Endothelial cell of umbilical vein (primary cell): Measurements from ENCODE around the gene NRARP. TPM values are rescaled to one million over a fixed set of nuclear protein-coding genes. Genes with fewer than 3 reads are reported as not detected.

Experiments
- BruUV-seq: library from RNA; stranded (reverse); fragments of 400-500 nt; replicated peaks from 2 replicates; lab custom pipeline; 2021; lab: Mats Ljungman, UMichigan
- CTCF ChIA-PET: fragments of 300-600, 350-600 bp; sonication (Branson Sonifier 250); formaldehyde crosslinking; loops from one replicate; lab custom pipeline; 2021; ENCODE audit warnings: antibody characterized with exemption, inconsistent platforms; lab: Charles Lee
- POLR2A ChIA-PET: fragments of 300-600, 350-600 bp; sonication (Branson Sonifier 250); formaldehyde crosslinking; loops from one replicate; lab custom pipeline; 2021; ENCODE audit warnings: antibody characterized with exemption, inconsistent platforms; lab: Charles Lee
- DNase-seq: peaks from one replicate; pipeline ENCODE4 v3.0.0-alpha.2; 2011; ENCODE audit warnings: low read depth, low spot score
- FAIRE-seq: peaks from 2 replicates; lab custom pipeline; 2011; peaks lifted over from hg19 to GRCh38; lab: Jason Lieb, UNC
- H2AFZ ChIP-seq: 2 replicates; pipeline ENCODE4 v1.6.0; 2012; ENCODE audit warnings: low read depth, low read length, control low read depth, inconsistent platforms
- H3K27ac ChIP-seq: 2 replicates; pipeline ENCODE4 v1.5.1; 2011; ENCODE audit warnings: low read depth, mild to moderate bottlenecking, control low read depth, low read length, moderate library complexity; ENCODE audit not compliant: insufficient read depth
- H3K27me3 ChIP-seq, 2 experiments: 2 replicates each; pipeline versions ENCODE4 v1.6.0 to v1.6.1; 2011; ENCODE audit warnings: low read length in 2 of 2, mixed read lengths in 1 of 2; ENCODE audit not compliant: control insufficient read depth in 2 of 2, insufficient read depth in 2 of 2
- H3K36me3 ChIP-seq, 2 experiments: 2 replicates in 1 of 2; 3 replicates in 1 of 2; pipeline ENCODE4 v1.5.1; 2011; ENCODE audit warnings: low read length in 2 of 2, mild to moderate bottlenecking in 1 of 2, moderate library complexity in 1 of 2; ENCODE audit not compliant: control insufficient read depth in 2 of 2, insufficient read depth in 2 of 2; ENCODE audit errors: extremely low read depth in 1 of 2
- H3K4me1 ChIP-seq: 3 replicates; pipeline ENCODE4 v1.5.1; 2011; ENCODE audit warnings: mild to moderate bottlenecking, low read length; ENCODE audit not compliant: control insufficient read depth, insufficient read depth; ENCODE audit errors: extremely low read depth
- H3K4me2 ChIP-seq: 2 replicates; pipeline ENCODE4 v1.6.1; 2011; ENCODE audit warnings: low read length, control low read depth, mixed read lengths; ENCODE audit not compliant: insufficient read depth
- H3K4me3 ChIP-seq, 3 experiments: fragments of 200-600 bp in 1 of 3; sonication (generic), shearing (Covaris generic) in 1 of 3; replicated peaks in 1 of 3; 2 replicates each; pipeline ENCODE4 v1.5.1; 2011 to 2016; ENCODE audit warnings: control low read depth in 3 of 3, low read length in 3 of 3, mild to moderate bottlenecking in 2 of 3, inconsistent platforms in 1 of 3, low read depth in 1 of 3, moderate library complexity in 1 of 3; ENCODE audit not compliant: insufficient read depth in 1 of 3
- H3K79me2 ChIP-seq: 2 replicates; pipeline ENCODE4 v1.6.0; 2012; ENCODE audit warnings: low read length, inconsistent platforms; ENCODE audit not compliant: control insufficient read depth, insufficient read depth
- H3K9ac ChIP-seq: replicated peaks from 2 replicates; pipeline ENCODE3; 2011; ENCODE audit warnings: low read length, control low read depth; ENCODE audit not compliant: insufficient read depth; ENCODE audit errors: extremely low read depth
- H3K9me1 ChIP-seq: replicated peaks from 3 replicates; pipeline ENCODE4 v1.6.0; 2011; ENCODE audit warnings: mild to moderate bottlenecking, low read length; ENCODE audit not compliant: control insufficient read depth, insufficient read depth; ENCODE audit errors: extremely low read depth
- H3K9me3 ChIP-seq: replicated peaks from 2 replicates; pipeline ENCODE4 v1.5.1; 2012; ENCODE audit warnings: low read length, inconsistent platforms; ENCODE audit not compliant: control insufficient read depth, insufficient read depth
- H4K20me1 ChIP-seq: replicated peaks from 2 replicates; pipeline ENCODE3; 2011; ENCODE audit warnings: mild to moderate bottlenecking, low read length; ENCODE audit not compliant: control insufficient read depth, insufficient read depth; ENCODE audit errors: extremely low read depth
- EZH2 ChIP-seq: IDR thresholded peaks from 2 replicates; pipeline ENCODE4 v1.6.1; 2012; ENCODE audit warnings: borderline replicate concordance, low read depth, mild to moderate bottlenecking, moderate library complexity, low read length, inconsistent platforms; ENCODE audit not compliant: severe bottlenecking
- FOS ChIP-seq: IDR thresholded peaks from 2 replicates; pipeline ENCODE4 v1.6.1; 2011; ENCODE audit warnings: mild to moderate bottlenecking, low read length, moderate library complexity, borderline replicate concordance; ENCODE audit not compliant: insufficient read depth
- GATA2 ChIP-seq: IDR thresholded peaks from 2 replicates; pipeline ENCODE4 v1.7.0; 2011; ENCODE audit warnings: low read depth, mild to moderate bottlenecking, moderate library complexity, mixed read lengths, low read length; ENCODE audit not compliant: insufficient read length, insufficient read depth
- JUN ChIP-seq: IDR thresholded peaks from 2 replicates; pipeline ENCODE4 v1.6.1; 2011; ENCODE audit warnings: borderline replicate concordance, low read depth; ENCODE audit not compliant: insufficient read length, insufficient read depth
- MYC ChIP-seq: IDR thresholded peaks from one replicate; pipeline ENCODE4 v1.6.1; 2011; ENCODE audit warnings: mild to moderate bottlenecking, low read depth, low read length
- POLR2A ChIP-seq: IDR thresholded peaks from 2 replicates; pipeline ENCODE4 v1.6.1; 2012; ENCODE audit warnings: low read depth, mild to moderate bottlenecking, control low read depth, low read length
- POLR2AphosphoS5 ChIP-seq: IDR thresholded peaks from 2 replicates; pipeline ENCODE4 v1.6.1; 2012; ENCODE audit warnings: low read depth, mild to moderate bottlenecking, control low read depth, low read length, moderate library complexity; ENCODE audit not compliant: insufficient read depth
- dilution Hi-C: fragments of 300-500 bp; cut with MboI; formaldehyde crosslinking; loops from one replicate; pipeline ENCODE4 v1.15.0; 2019; ENCODE audit warnings: low sequenced_read_pairs; ENCODE audit not compliant: extremely low pct_ligation_motif_present
- intact Hi-C: fragments of 100-400 bp; cut with micrococcal nuclease; formaldehyde crosslinking; loops from one replicate; pipeline ENCODE4 v1.10.0; 2022
- polyA plus RNA-seq, 4 experiments: library from polyadenylated mRNA; depleted of rRNA in 3 of 4; stranded (reverse) in 3 of 4; unstranded in 1 of 4; fragments of >200 nt; gene quantifications; 2 replicates each; pipeline versions ENCODE4 v1.2.1 to v1.2.3, GENCODE V29; 2011 to 2012; ENCODE audit warnings: missing spikeins in 1 of 4
- total RNA-seq: library from RNA; stranded (reverse); gene quantifications from 2 replicates; pipeline ENCODE4 v1.2.3, GENCODE V29; 2021
- TF ChIP-seq, protein P1 (sequence below), 2 donors: IDR thresholded peaks; 1 replicate in 1 of 2; 2 replicates in 1 of 2; pipeline ENCODE4 v1.5.1; 2011; ENCODE audit warnings: low read length in 2 of 2, mild to moderate bottlenecking in 2 of 2, moderate library complexity in 2 of 2, control low read depth in 1 of 2, inconsistent platforms in 1 of 2, low read depth in 1 of 2; ENCODE audit not compliant: insufficient read depth in 1 of 2; ENCODE audit errors: extremely low read depth in 1 of 2
- TF ChIP-seq, protein P2 (sequence below): IDR thresholded peaks from 2 replicates; pipeline ENCODE4 v1.6.1; 2011; ENCODE audit not compliant: insufficient read depth, insufficient read length

Gene NRARP
- total and polyA plus RNA-seq, 2 donors (not counting 3 experiments of a cell fraction or from before 2014, with no cell fraction given): 50.0 to 72.9 TPM

DNA sequence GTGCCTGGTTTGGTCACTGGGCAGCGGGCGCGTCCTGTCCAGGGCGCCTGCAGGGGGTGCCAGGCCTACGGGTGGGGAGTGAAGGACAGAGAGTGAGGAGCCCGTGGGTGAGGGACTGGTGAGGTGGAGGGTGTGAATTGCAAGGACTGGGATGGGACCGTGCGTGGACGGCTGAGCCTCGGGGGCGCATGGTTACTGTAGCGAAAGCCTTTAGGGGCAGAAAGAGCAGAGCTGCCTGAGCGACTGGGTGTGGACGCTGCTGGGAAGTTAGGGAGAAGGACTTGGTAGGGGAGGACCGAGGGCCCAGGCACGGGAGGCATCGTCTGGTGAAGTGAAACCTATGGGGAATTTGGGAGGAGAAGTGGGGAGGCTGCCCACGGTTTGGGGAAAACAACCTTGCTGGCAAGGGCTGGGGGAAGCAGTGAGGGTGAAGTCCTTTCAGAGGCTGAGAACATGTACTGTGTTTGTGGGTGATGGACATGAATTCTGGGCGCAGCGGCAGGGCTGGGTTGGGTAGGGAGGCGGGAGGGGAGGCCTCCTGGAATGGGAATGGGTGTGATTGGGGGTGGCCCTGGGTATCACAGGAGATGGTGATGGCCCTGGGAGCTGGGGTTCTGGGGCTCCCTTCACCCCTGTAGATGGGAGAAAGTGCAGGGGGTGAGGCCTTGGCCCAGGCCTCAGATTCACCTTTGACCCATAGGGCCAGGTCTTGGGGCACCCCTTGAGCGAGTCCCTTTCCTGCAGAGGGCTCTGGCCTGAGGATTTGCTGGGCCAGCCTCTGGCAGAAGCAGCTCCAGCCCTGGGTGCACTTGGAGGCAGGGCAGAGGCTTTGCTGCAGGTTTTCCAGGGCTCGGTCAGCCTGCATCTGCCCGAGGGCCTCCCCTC, 26.2 kb downstream of the NRARP start:
- ChIA-PET CTCF (interaction anchor here (1.0 to 2.7 kb wide), 3 partner anchors 10 to 14 kb away, joined by 3 to 23 read pairs (median 9); no protein-coding TSS in a partner anchor), POLR2A (interaction anchor here (2.0 kb wide), 1 partner anchor 35 kb away, joined by 10 read pairs; the partner anchor contains the start of gene TUBB4B)
- no peaks in the 10 kb centered on the region for H3K27me3 ChIP-seq
- peaks cover 10 to 22% of the 10 kb centered on the region in 2 experiments for H3K36me3 ChIP-seq
- H3K9ac ChIP-seq: no peak overlapping the region
- H3K4me2 ChIP-seq: no peak overlapping the region
- H3K9me3 ChIP-seq: no peaks in the 10 kb centered on the region
- H3K4me3 ChIP-seq: no peak overlapping the region
- no peaks in the 10 kb centered on the region for H3K9me1 ChIP-seq
- peaks cover 31% of the 10 kb centered on the region for H3K79me2 ChIP-seq
- no peak for DNase-seq
- no peak for FAIRE-seq
- TF ChIP-seq GATA2 (no peak), POLR2A (no peak), EZH2 (no peak), JUN (no peak), MYC (no peak), FOS (no peak), POLR2AphosphoS5 (no peak)
- TF ChIP-seq, protein P1, sequence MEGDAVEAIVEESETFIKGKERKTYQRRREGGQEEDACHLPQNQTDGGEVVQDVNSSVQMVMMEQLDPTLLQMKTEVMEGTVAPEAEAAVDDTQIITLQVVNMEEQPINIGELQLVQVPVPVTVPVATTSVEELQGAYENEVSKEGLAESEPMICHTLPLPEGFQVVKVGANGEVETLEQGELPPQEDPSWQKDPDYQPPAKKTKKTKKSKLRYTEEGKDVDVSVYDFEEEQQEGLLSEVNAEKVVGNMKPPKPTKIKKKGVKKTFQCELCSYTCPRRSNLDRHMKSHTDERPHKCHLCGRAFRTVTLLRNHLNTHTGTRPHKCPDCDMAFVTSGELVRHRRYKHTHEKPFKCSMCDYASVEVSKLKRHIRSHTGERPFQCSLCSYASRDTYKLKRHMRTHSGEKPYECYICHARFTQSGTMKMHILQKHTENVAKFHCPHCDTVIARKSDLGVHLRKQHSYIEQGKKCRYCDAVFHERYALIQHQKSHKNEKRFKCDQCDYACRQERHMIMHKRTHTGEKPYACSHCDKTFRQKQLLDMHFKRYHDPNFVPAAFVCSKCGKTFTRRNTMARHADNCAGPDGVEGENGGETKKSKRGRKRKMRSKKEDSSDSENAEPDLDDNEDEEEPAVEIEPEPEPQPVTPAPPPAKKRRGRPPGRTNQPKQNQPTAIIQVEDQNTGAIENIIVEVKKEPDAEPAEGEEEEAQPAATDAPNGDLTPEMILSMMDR (IDR thresholded peaks at IDR 0.05; ENCODE audit: extremely low read depth in 1 of 2, insufficient read depth in 1 of 2, low read depth in 1 of 2, low read length in 2 of 2): no peak
- TF ChIP-seq, protein P2, sequence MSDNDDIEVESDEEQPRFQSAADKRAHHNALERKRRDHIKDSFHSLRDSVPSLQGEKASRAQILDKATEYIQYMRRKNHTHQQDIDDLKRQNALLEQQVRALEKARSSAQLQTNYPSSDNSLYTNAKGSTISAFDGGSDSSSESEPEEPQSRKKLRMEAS: no peak
- intact Hi-C loops (no loop called here), dilution Hi-C loops (no loop called here)
- peaks cover 24% of the 10 kb centered on the region for H3K4me1 ChIP-seq
- peak overlapping the region; percentile 91 for H3K27ac ChIP-seq
- H4K20me1 ChIP-seq: no peaks in the 10 kb centered on the region
- no TSS peak for BruUV-seq
- H2AFZ ChIP-seq: no peak overlapping the region
